ENCODE data around the gene CCDC15.

- TF ChIP-seq POLR2A (IDR thresholded peaks at IDR 0.05) (no peak), CTCF (IDR thresholded peaks at IDR 0.05) (no peak)
These were observed 51.5 kb downstream of the CCDC15 start for GRCh38 chr11:125005491-125005890.
